Left kidney (tissue), 2 donors: ENCODE data around the gene TEX2. TPM values are rescaled to one million over a fixed set of nuclear protein-coding genes. Genes with fewer than 3 reads are reported as not detected.
"Not testable (repeated sequence)": the region's sequence is repeated elsewhere in the genome, so short reads cannot be mapped to it uniquely, and the experiment has no call there.

ENCODE experiments used
- DNase-seq: peaks from one replicate; pipeline ENCODE4 v3.0.0-alpha.2; 2013
- polyA plus RNA-seq: library from polyadenylated mRNA; unstranded; fragments of 120-200 nt; gene quantifications from one replicate; pipeline ENCODE4 v1.2.1, GENCODE V29; 2013; ENCODE audit not compliant: insufficient read length

Gene TEX2
- polyA plus RNA-seq, 1 donor: 27.5 TPM

DNA sequence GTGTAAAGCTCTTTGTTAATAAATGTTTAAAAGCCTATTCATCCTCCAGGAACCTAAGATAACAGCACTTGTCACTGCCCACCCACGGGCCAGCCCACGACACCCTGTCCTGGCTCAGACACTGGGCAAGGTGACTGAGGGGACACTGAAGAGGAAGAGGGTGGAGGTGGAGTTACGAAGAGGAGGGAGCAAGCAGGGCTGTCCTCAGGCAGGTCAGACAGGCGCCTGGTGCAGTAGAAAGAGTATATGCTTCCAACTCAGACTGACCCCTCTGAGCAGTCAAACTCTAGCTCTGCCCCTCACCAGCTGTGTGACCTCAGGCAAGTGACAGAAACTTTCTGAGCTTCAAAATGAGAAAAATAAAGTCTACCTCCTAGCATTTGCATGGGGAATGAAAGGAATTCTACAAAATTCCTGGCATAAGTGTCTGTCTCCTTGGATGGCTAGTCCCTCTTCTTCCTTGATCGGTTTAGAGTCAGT lies 22.8 kb downstream of the TEX2 start:
- DNase-seq: no peak

DNA sequence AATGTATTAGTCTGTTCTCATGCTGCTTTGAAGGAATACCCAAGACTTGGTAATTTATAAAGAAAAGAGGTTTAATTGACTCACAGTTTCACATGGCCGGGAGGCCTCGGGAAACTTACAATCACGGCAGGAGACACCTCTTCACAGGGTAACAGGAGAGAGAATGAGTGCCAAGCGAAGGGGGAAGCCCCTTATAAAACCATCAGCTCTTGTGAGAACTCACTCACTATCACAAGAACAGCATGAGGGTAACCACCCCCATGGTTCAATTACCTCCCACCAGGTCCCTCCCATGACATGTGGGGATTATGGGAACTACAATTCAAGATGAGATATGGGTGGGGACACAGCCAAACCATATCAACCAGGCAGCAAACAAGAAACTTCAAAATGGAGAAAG lies 24.6 kb downstream of the TEX2 start:
- DNase-seq: not testable (repeated sequence)

DNA sequence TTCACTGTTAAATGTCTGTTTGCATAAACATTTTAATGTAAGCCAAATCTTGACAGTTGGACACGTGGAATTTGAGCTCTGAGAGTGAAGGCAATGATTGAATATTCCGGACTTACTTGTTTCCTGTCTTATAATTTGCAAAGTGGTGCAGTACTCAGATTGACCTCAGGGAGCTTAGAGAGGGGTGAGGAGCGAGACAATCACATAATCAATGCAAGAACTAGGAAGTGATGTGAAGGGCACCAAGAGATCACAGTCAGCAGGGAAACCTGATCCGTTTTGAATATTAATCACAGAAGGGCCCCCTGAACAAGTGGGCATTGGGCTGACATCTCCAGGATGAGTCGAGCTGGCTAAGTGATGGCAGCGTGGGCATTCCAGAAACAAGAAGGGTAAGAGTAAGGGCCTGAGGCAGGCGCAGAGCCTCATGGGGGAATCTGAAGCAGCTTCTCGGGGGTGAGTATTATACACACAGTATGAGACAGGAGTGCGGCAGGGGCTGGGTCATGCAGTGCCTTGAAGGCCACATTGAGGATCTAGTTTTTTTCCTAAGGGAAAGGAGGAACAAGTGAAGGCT lies 26.1 kb downstream of the TEX2 start:
- DNase-seq: no peak

DNA sequence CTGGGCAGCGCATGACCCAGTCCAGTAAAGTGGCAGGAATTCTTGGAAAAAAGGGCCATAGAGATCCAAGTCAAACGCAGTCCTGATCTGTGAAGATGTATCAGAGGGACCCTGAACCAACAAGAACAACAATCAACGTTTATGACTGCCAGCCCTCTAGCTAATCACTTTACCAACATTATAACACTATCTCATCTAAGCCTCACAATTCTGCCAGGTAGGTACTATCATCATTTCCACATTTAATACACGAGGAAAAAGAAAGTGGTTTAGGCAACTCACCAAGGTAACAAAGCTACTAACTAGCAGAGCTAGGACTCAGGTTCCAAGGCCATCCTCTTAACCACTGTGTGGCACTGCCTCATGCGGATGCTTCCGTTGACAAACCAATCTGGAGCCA lies 28.1 kb downstream of the TEX2 start:
- no peak for DNase-seq

DNA sequence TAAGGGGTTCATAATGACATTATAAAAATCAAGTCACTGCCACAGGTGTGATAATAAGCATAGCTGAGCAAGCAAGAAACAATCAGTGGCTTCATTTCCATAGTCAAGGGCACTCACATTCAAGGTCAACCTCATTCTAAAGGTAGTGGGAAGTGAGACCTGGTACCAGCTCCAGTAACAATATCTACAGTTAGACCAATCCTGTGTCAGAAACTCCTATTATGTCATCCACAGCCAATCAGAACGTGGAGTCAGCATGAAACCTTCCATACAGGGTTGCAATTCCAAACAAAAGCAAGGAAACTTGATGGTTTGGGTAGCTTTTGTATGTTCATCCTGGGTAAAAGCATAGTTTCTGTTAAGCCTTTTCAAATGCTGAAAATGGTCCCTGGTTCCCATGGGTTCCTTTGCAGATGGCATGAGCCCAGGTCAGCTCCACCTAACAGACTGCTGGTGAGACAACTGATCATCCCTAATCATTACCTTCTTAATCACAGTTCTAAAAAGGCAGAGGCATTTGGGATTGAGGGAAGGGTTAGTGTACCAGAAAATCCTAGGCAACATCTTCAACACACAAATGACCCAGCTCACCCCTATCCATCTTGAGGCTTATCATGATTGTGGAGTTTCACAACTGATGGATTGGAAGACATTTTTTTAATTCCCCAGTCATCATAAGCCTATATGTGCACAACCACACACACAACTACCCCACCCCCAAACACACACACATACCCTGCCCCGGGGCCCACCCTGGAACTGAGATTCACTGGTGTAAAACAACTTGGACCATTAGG lies 30.4 kb downstream of the TEX2 start:
- no peak for DNase-seq

DNA sequence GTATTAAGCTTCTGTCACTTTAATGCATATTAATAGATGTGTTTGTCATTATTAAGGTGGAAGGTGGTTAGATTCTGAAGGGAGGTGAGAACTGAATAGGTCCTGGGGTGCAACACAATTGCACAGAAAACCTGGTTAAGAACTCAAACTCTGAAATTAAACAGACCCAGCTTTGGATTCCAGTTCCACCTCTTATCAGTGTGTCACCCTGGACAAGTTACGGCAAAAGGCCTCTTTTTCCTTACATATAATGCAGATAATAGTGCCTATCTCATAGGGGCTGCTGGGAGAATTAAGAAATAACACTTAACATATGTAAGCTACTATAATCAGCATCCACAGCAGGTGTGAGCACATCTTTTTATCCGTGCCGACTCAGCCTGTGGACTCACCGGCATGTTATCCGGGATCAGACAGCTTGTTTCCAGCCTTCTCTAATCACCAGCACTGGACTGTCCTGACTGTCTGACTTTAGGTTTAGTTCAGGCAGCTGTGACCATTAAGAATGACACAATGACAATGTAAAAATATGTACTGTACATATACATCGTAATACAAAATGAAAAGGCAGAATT lies 31.4 kb downstream of the TEX2 start:
- no peak for DNase-seq

DNA sequence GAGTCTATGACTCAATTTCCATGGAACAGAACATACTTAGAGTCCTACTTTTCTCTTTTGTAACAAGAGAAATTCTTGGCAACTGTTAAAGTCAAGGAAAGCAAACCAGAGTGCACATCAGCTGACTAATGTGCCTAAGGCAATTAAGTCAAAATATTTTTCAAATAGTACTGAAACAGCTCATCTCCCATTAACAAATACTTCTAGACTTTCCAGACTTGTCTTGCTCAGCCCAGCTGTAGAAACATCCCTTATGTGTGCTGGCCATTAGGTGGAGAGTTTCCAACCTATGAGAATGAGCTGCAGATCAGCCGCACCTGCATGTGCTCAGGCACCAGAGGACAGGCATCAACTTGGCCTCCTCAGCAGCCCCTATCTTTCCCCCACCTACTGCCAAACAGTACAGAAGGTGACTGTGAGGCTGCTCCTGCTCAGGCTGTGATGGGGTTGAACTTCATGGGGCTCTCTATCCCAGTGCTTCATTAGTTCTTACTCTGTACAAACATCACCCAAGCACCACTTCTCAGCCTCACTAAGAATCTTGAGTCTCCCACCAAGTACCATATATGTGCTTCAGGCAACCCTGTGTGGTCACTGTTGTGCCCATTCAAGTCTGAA lies 32.2 kb downstream of the TEX2 start:
- no peak for DNase-seq

DNA sequence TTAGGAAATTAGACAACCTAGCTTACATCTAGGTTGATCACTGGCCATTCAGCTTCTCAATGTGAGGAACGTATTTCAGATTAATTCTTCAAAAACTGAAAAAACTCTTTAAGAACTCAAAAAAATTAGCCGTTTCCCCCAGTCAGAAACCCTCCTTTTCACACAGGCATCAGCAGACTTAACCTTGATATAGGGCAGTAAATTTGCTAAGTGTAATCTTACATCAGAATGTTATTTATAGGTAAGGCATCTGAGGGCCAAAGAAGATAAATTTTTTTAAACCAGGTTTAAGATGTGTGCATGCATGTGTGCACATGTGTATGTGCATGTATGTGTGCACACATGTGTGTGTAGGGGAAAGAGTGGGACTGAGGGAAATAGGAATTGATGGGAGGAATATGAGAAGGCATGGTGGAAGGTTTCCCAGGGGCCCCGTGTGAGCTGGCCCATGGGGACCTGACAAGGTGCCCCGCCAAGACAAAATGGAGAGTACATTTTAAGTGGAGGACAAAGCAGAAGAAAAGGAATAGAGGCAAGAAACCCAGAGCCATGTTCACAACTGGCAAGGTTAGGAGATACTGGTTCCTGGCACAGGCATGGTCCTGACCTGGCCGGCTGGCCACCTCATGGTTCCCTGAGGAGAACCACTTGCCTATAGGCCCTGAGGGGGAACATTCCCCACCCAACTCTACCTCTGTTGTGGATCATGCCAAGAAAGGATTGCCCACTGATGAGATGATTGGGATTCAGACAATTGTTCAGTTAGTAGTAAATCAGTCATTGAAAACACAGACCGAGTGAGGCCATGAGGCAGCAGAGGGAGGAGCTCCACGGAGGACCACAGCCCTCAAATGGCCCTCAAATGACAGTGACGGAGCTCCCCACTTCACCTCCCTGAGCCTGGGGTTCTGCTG lies 33.0 kb downstream of the TEX2 start:
- DNase-seq: no peak

DNA sequence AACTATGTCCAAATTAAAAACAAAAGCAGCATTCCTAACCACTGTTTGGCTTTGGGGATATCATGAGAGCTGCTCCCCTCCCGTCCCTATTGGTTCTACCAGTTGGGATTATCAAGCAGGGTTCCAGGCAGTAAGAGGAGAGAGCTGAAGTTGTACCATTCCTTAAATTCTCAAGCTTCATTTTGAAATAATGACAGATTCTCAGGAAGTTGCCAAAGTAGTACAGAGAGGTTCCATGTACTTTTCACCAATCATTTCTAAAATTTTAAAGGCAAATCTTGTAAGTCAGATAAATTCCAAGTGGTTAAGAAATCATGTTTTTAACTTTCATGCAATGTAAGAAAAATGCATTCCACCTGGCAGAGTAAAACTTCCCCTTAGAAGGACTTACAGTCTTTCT lies 36.9 kb downstream of the TEX2 start:
- DNase-seq: no peak

DNA sequence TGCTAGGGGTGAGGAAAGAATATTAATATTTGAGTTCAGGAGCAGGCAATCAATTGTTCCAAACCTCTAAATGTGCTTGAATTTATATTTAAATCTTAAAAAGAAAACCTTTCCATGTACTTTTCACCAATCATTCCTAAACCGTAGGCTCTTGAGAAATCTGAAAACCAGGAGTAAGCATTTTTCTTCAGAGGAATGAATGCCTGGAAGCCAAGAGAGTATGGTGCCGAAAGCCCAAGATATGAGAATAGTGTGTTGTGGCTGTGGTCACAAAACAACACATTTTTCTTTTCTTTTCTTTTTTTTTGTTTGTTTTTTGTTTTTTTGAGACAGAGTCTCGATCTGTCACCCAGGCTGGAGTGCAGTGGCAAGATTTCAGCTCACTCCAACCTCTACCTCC lies 37.6 kb downstream of the TEX2 start:
- DNase-seq: no peak

DNA sequence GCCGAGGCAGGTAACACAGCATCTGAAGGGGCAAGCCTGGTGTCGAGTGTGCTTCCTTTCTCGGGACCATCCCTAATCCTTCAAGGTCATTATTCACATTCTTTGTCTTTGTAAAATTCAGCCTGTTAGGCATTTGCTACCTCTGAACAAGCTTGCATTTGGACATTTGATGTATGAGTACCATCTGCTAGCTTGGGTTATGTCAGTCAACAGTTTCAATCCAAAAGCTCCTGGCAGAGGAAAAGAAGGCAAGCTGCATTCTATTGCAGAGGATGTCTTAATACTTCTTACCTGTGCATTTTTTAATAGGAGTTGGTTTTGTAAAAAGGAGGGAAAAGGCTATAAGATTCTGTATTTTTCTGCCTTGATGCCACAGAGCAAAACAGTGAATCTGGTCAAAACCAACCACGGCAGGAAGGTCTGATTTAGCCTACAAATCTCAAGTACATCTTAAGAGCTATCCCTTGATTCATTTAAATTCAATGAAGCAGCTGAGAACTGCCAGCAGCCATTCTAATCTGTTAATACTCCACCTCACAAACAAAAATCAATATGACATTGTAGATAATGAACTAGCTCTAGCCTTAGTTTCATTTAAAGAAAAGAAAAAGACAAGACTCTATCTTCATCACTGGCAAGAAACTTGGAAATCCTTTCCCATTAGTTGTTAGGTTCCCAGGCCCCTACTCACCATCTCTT lies 39.0 kb downstream of the TEX2 start:
- DNase-seq: no peak

DNA sequence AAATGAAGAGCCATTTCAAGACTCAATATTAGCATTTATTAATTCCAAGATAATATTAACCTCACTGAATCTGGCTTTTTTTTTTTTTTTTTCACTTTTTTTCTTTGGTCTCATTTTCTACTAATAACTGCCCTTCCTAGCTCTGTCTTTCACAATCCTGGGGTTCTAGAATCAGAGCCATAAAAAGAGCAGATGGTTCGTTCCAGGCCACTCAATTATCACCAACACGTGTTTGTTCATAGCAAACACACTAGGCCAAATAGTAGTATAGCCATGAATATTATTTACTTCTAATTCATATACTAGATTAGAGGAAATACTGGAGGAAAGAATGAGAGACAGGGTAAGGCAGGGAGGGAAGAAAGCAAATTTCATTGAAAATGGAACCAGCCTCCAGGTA lies 39.8 kb downstream of the TEX2 start:
- DNase-seq: no peak

DNA sequence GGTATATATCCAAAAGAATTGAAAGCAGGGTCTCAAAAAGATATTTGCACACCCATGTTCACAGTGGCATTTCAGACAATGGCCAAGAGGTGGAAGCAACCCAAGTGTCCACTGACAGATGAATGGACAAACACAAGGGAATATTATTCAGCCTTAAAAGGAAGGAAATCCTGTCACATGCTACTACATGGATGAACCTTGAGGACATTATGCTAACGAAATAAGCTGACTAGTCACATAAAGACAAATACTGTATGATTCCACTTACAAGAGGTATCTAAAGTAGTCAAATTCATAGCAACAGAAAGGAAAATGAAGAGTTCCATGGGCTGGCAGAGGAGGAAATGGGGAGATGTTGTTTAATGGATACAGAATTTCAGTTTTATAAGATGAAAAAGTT lies 41.4 kb downstream of the TEX2 start:
- DNase-seq: no peak

DNA sequence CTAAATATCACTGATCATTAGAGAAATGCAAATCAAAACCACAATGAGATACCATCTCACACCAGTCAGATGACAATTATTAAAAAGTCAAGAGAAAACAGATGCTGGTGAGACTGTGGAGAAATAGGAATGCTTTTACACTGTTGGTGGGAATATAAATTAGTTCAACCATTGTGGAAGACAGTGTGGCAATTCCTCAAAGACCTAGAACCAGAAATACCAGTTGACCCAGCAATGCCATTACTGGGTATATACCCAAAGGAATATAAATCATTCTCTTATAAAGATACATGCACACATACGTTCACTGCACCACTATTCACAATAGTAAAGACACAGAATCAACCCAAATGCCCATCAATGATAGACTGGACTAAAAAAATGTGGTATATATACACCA lies 42.5 kb downstream of the TEX2 start:
- DNase-seq: not testable (repeated sequence)

DNA sequence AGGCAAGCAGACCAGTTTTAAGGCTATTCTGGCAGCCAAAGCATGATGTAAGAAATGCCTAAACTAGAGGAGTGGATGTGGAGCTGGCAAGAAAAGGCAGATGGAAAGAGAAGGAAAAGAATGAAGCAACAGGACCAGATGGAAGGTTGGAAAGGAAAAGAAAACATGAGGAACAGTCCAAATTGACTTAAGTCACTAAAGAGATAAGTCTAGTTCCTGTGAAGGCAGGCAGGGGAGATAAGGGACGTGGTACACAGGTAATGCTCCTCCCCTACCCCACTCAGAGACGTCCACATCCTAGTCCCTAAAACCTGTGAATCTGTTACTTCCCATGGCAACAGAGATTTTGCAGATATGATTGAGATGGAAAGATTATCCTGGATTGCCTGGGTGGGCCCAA lies 43.5 kb downstream of the TEX2 start:
- DNase-seq: no peak

DNA sequence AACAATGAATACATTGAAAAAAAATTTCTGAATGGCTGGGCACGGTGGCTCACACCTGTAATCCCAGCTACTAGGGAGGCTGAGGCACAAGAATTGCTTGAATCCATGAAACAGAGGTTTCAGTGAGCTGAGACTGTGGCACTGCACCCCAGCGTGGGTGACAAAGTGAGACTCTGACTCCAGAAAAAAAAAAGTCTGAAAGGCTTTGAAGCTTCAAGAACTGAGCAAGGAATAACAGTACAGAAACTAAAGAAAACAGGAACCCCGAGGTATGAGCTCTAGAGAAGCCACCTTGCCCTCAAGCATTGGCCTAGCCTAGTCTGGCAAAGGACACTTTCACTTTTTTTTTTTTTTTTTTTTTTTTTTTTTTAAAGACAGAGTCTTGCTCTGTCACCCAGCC lies 45.0 kb downstream of the TEX2 start:
- DNase-seq: no peak

DNA sequence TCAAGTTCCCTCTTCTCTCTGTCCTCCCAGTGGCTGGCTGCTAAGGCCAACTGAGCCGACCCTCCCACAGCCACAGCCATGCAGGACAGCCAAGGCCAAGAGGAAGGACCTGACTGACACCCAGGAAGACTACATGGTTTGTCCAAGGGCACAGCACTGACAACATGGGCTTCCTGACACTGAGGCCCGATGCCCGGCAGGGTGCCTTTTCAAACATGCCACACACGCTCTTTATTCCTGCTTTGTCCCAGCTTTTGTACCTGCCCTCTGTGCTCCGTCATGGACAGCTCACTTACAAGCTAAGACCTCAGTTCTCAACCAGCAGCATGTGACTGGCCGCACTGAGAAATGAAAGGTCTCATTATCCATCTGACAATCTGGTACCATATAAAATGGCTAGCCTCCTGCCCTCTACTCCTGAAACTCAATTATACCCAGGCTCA lies 45.8 kb downstream of the TEX2 start:
- no peak for DNase-seq

DNA sequence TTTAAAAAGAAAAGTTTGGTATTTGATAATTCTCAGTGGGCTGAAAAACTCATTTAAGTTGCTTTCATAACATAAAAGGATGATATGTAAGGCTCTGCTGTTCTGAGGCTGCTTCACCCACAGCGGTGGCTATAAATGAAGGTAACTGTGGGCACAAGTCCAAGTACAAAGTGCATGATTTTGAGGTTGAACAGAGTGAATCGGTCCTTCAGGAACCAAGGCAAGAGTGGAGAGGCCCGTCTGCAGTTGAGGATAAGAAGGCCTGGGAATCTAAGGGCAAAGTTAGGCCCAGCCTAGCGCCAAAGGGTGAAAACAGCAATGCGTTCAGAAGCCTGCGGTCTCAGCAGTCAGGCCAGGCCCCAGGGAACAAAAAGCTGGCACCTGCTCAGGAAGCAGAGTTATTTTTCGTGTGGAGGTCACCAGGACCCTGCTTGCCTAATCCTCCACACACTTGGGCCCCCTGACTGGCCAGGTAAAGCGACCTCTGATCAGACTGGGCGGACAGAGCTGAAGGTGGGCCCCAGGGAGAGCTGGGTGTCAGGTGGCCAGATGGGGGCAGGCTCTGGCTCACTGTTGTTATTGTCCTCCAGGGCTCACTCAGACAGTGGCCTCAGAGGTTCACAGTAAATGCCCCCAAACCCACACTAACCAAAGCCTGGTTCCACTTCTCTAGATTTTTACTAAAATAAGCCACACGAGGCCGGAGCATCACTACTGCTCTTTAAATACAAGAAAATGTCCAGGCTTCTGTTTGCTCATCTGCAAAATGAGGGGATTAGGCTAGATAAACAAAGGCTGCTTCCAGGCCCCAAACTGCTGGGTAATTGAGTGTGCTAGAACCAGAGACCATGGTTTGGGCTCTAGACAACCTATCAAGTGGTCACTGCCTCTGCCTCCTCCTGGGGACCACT lies 46.5 kb downstream of the TEX2 start:
- no peak for DNase-seq

DNA sequence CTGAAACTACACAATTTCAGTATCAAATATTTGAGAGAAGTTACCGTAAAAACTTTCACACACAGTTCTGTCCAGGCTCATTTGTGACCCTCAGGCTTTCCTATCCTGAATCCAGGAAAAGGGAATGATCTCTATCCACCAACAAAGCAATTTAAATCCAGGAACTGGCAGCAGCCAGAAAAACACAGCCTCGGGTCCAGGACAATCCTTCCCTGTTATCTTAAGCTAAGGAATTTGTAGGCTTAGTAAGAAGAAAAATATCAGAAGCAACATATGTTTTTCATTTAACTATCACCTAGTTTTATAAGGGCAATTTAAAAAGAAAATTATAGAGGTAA lies 47.1 kb downstream of the TEX2 start:
- DNase-seq: no peak

DNA sequence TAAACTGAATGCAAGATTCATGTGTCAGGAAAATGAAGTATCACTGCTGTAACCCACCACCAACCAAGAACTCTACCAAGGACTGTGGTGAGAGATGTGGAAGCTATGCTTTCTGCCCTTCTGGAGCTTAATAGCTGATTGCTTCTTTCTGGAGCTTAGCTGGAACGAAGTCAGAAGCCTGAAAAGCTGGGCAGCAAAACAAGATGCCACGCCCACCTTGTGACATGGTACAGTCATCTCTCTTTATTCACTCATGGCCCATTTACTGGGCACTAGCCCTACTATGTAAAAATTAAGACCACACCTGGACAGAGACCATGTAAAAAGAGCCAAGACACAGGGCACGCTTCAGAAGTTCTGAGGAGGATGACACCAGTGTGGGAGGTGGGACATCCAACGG lies 48.1 kb downstream of the TEX2 start:
- no peak for DNase-seq
